Nephron (organoid): ENCODE results near the gene LY86.

ENCODE experiments used
- H3K27ac Mint-ChIP-seq, 3 experiments: 2 replicates each; pipeline ENCODE4 v1.8.0; 2020; ENCODE audit warnings: mixed read lengths in 3 of 3, mild to moderate bottlenecking in 2 of 3, moderate library complexity in 1 of 3
- H3K27me3 Mint-ChIP-seq: 2 replicates; pipeline ENCODE4 v1.8.0; 2021; ENCODE audit warnings: low read depth, mild to moderate bottlenecking, moderate library complexity, mixed read lengths
- H3K36me3 Mint-ChIP-seq: 2 replicates; pipeline ENCODE4 v1.8.0; 2020; ENCODE audit warnings: low read depth, mixed read lengths
- H3K4me1 Mint-ChIP-seq: 2 replicates; pipeline ENCODE4 v1.8.0; 2020; ENCODE audit warnings: mixed read lengths
- H3K4me3 Mint-ChIP-seq, 3 experiments: 2 replicates each; pipeline ENCODE4 v1.8.0; 2020; ENCODE audit warnings: mild to moderate bottlenecking in 3 of 3, mixed read lengths in 3 of 3, moderate library complexity in 2 of 3
- H3K9me3 Mint-ChIP-seq: 2 replicates; pipeline ENCODE4 v1.8.0; 2020; ENCODE audit warnings: mixed read lengths
- TF ChIP-seq, protein P1 (sequence below), 3 experiments: fragments of 200-600 bp; sonication (generic); IDR thresholded peaks; one replicate each; pipeline ENCODE4 v1.5.0; 2021; ENCODE audit warnings: antibody characterized with exemption in 3 of 3; ENCODE audit not compliant: unreplicated experiment in 3 of 3

LY86 gene

DNA sequence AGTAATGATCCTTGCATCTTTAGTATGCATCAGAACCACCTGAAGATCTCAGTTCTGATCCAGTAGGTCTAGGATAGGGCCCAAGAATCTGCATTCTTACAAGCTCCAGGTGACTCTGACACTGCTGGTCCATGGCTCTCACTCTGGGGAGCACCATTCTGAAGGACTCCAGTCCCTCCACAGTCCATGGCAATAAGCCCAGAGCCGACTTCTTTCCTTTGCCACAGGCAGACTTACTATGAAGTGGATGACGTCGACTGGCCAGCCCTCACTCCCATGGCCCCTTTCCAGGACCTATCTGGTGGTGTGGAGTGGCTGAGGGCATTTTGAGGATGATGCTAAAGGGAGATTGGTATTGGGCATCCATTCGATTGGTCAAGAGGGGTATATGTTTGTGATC lies 21.8 kb upstream of the LY86 start:
- peaks cover 17% of the 10 kb centered on the region for H3K27me3 Mint-ChIP-seq
- H3K27ac Mint-ChIP-seq = no peak overlapping the region
- TF ChIP-seq, protein P1, sequence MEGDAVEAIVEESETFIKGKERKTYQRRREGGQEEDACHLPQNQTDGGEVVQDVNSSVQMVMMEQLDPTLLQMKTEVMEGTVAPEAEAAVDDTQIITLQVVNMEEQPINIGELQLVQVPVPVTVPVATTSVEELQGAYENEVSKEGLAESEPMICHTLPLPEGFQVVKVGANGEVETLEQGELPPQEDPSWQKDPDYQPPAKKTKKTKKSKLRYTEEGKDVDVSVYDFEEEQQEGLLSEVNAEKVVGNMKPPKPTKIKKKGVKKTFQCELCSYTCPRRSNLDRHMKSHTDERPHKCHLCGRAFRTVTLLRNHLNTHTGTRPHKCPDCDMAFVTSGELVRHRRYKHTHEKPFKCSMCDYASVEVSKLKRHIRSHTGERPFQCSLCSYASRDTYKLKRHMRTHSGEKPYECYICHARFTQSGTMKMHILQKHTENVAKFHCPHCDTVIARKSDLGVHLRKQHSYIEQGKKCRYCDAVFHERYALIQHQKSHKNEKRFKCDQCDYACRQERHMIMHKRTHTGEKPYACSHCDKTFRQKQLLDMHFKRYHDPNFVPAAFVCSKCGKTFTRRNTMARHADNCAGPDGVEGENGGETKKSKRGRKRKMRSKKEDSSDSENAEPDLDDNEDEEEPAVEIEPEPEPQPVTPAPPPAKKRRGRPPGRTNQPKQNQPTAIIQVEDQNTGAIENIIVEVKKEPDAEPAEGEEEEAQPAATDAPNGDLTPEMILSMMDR (IDR thresholded peaks at IDR 0.05; ENCODE audit: unreplicated experiment in 3 of 3) = no peak
- no peak overlapping the region for H3K4me3 Mint-ChIP-seq
- peaks cover 17% of the 10 kb centered on the region for H3K4me1 Mint-ChIP-seq
- H3K36me3 Mint-ChIP-seq = no peaks in the 10 kb centered on the region
- H3K9me3 Mint-ChIP-seq = peaks cover 10% of the 10 kb centered on the region

DNA sequence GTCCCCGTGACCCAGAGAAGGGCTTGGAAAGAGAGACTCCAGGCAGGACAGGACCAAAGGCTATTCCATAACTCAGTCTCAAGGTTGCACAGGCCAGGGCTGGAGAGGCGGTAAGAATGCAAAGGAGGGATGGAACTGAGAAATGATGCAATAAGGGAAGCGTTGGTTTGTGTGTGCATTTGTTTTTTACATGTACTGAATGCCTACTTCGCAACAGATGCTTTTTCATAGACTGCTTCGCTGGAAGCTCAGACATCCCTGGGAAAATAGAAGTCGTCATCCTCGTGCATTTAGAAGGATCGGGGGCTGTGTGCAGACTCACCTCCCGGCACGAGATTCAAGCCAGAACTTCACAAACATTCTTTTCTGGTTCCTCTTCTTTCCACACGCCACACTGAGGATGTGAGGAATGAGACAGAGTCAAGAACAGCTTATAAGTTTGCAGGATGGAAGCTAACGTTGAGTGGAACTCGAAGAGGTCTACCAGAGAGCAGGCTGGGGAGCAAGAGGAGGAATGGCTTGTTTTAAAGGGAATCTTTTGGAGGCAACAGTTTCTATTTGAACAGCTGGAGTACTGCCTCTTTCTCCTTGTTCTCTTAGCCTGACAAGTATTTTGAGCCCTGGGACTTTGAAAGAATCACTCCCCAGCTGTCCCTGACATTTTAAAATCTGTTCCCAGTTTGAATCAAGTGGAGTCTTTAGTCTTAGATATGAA lies 19.3 kb upstream of the LY86 start:
- H3K27ac Mint-ChIP-seq = peak overlapping the region; percentile 6 to 24 (median 22)
- H3K36me3 Mint-ChIP-seq = no peaks in the 10 kb centered on the region
- H3K4me1 Mint-ChIP-seq = peaks cover 17% of the 10 kb centered on the region
- H3K27me3 Mint-ChIP-seq = peaks cover 21% of the 10 kb centered on the region
- no peak overlapping the region for H3K4me3 Mint-ChIP-seq
- H3K9me3 Mint-ChIP-seq = peaks cover 16% of the 10 kb centered on the region
- TF ChIP-seq, protein P1 (IDR thresholded peaks at IDR 0.05; ENCODE audit: unreplicated experiment in 3 of 3) = no peak

- Mint-ChIP-seq H3K4me1 (peaks cover 17% of the 10 kb centered on the region), H3K9me3 (peaks cover 15% of the 10 kb centered on the region), H3K27me3 (peaks cover 21% of the 10 kb centered on the region), H3K4me3 (no peak overlapping the region), H3K36me3 (no peaks in the 10 kb centered on the region), H3K27ac (peak overlapping the region; percentile 6 to 24 (median 22))
- TF ChIP-seq, protein P1 (IDR thresholded peaks at IDR 0.05; ENCODE audit: unreplicated experiment in 3 of 3) = no peak
These were observed 18.7 kb upstream of the LY86 start for GRCh38 chr6:6569811-6570164.

GRCh38 chr6:6570929-6571671 lies 17.4 kb upstream of the LY86 start:
- TF ChIP-seq, protein P1 (IDR thresholded peaks at IDR 0.05; ENCODE audit: unreplicated experiment in 3 of 3) = no peak
- Mint-ChIP-seq H3K9me3 (peaks cover 21% of the 10 kb centered on the region), H3K27me3 (peaks cover 21% of the 10 kb centered on the region), H3K27ac (no peak overlapping the region), H3K36me3 (no peaks in the 10 kb centered on the region), H3K4me3 (no peak overlapping the region), H3K4me1 (peaks cover 17% of the 10 kb centered on the region)

GRCh38 chr6:6575143-6575542 lies 13.4 kb upstream of the LY86 start:
- TF ChIP-seq, protein P1 (IDR thresholded peaks at IDR 0.05; ENCODE audit: unreplicated experiment in 3 of 3) = no peak
- no peak overlapping the region for H3K27ac Mint-ChIP-seq
- H3K9me3 Mint-ChIP-seq = peaks cover 30% of the 10 kb centered on the region
- no peaks in the 10 kb centered on the region for H3K4me1 Mint-ChIP-seq
- H3K4me3 Mint-ChIP-seq = no peak overlapping the region
- H3K27me3 Mint-ChIP-seq = peaks cover 18% of the 10 kb centered on the region
- H3K36me3 Mint-ChIP-seq = no peaks in the 10 kb centered on the region
